ENCODE data around the gene EPS15. TPM values are rescaled to one million over a fixed set of nuclear protein-coding genes. Genes with fewer than 3 reads are reported as not detected.

The EPS15 gene
- total and polyA plus RNA-seq, 9 of the 15 experiments (the other 6 are each of a cell fraction or from before 2014, with no cell fraction given), result 23.1 to 69.0 (median 41.7) TPM

DNA sequence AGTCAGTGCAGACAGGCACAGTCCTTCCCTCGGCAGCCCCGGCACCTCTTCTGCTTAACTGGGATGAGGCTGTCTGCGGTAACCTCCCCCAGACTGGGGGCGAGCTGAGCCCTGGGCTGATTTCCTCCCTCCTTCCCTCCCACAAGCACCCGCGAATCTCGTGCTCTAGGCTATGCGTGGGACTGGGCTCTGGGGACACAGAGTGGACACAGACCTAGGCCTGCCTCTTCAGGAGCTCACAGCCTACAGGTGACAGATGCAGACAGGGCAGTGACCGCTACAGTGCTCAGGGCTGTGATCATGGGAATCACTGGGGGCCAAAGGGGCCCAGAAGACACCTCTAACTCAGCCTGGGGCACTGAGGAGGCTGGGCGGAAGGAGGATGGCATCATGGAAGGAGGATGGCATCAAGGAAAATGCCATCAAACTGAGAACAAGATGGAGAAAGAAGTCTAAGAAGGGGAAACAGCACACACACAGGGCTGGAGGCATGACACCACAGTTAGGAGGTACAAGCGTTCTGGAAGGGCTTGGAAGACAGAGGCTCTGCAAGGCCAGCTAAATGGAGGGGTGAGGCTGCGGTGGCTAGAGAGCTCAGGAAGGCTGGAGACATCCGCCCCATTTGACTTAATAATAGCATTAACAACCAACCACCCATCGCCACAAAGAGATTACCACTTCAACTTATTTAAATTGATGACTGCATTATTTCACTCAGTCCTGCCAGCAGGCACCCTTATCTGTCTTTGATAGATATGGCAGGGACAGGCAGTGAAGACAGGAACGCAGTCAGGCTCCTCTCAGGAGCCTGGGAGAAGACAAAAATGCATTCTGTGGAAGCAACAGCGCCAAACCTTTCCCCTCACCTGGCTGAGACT is 192.9 kb downstream of the EPS15 start (continued):
- TF ChIP-seq OTX1 (CRISPR knock-in tag; IDR thresholded peaks at IDR 0.05), result no peak
- no peak for TF ChIP-seq CREBBP (IDR thresholded peaks at IDR 0.05; ENCODE audit: low read depth, low read length)
- TF ChIP-seq, protein P1, sequence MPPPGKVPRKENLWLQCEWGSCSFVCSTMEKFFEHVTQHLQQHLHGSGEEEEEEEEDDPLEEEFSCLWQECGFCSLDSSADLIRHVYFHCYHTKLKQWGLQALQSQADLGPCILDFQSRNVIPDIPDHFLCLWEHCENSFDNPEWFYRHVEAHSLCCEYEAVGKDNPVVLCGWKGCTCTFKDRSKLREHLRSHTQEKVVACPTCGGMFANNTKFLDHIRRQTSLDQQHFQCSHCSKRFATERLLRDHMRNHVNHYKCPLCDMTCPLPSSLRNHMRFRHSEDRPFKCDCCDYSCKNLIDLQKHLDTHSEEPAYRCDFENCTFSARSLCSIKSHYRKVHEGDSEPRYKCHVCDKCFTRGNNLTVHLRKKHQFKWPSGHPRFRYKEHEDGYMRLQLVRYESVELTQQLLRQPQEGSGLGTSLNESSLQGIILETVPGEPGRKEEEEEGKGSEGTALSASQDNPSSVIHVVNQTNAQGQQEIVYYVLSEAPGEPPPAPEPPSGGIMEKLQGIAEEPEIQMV (tag; conservative IDR thresholded peaks at IDR 0.05; ENCODE audit: low read depth), result no peak
- TF ChIP-seq MCM3 (IDR thresholded peaks at IDR 0.05), result no peak
- TF ChIP-seq THRAP3 (IDR thresholded peaks at IDR 0.05; ENCODE audit: borderline replicate concordance), result no peak
- no peak for TF ChIP-seq MBD2 (IDR thresholded peaks at IDR 0.05; ENCODE audit: borderline replicate concordance, low read depth)
- TF ChIP-seq, protein P2, sequence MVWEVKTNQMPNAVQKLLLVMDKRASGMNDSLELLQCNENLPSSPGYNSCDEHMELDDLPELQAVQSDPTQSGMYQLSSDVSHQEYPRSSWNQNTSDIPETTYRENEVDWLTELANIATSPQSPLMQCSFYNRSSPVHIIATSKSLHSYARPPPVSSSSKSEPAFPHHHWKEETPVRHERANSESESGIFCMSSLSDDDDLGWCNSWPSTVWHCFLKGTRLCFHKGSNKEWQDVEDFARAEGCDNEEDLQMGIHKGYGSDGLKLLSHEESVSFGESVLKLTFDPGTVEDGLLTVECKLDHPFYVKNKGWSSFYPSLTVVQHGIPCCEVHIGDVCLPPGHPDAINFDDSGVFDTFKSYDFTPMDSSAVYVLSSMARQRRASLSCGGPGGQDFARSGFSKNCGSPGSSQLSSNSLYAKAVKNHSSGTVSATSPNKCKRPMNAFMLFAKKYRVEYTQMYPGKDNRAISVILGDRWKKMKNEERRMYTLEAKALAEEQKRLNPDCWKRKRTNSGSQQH (CRISPR knock-in tag; IDR thresholded peaks at IDR 0.05), result no peak
- TF ChIP-seq, protein P3, sequence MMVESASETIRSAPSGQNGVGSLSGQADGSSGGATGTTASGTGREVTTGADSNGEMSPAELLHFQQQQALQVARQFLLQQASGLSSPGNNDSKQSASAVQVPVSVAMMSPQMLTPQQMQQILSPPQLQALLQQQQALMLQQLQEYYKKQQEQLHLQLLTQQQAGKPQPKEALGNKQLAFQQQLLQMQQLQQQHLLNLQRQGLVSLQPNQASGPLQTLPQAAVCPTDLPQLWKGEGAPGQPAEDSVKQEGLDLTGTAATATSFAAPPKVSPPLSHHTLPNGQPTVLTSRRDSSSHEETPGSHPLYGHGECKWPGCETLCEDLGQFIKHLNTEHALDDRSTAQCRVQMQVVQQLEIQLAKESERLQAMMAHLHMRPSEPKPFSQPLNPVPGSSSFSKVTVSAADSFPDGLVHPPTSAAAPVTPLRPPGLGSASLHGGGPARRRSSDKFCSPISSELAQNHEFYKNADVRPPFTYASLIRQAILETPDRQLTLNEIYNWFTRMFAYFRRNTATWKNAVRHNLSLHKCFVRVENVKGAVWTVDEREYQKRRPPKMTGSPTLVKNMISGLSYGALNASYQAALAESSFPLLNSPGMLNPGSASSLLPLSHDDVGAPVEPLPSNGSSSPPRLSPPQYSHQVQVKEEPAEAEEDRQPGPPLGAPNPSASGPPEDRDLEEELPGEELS (CRISPR knock-in tag; IDR thresholded peaks at IDR 0.05; ENCODE audit: borderline replicate concordance), result no peak
- no peak for TF ChIP-seq ILK (tag; IDR thresholded peaks at IDR 0.05; ENCODE audit: borderline replicate concordance, low read depth)
- no peak for TF ChIP-seq FOXJ3 (CRISPR knock-in tag; IDR thresholded peaks at IDR 0.05)
- no peak for TF ChIP-seq DACH1 (IDR thresholded peaks at IDR 0.05; ENCODE audit: partially characterized antibody)
- TF ChIP-seq ETV6 (IDR thresholded peaks at IDR 0.05; ENCODE audit: borderline replicate concordance in 1 of 2, low read depth in 2 of 2, low read length in 1 of 2), result no peak
- TF ChIP-seq ETV6 (CRISPR knock-in tag; IDR thresholded peaks at IDR 0.05; ENCODE audit: borderline replicate concordance), result no peak
- TF ChIP-seq COPS2 (conservative IDR thresholded peaks at IDR 0.05), result no peak
- no peak for TF ChIP-seq ZKSCAN8 (CRISPR knock-in tag; IDR thresholded peaks at IDR 0.05)
- TF ChIP-seq ZNF143 (CRISPR knock-in tag; IDR thresholded peaks at IDR 0.05), result 0 out of 2 replicates have a peak, but pooled peaks have one; percentile 42
- TF ChIP-seq RNF2 (IDR thresholded peaks at IDR 0.05), result no peak
- TF ChIP-seq GTF2F1 (IDR thresholded peaks at IDR 0.05; ENCODE audit: low read depth, low read length), result no peak
- no peak for TF ChIP-seq MECOM (CRISPR knock-in tag; IDR thresholded peaks at IDR 0.05)
- no peak for TF ChIP-seq ZNF785 (CRISPR knock-in tag; IDR thresholded peaks at IDR 0.05)
- no peak for TF ChIP-seq NELFE (IDR thresholded peaks at IDR 0.05; ENCODE audit: insufficient read depth, insufficient read length)
- TF ChIP-seq, protein P4, sequence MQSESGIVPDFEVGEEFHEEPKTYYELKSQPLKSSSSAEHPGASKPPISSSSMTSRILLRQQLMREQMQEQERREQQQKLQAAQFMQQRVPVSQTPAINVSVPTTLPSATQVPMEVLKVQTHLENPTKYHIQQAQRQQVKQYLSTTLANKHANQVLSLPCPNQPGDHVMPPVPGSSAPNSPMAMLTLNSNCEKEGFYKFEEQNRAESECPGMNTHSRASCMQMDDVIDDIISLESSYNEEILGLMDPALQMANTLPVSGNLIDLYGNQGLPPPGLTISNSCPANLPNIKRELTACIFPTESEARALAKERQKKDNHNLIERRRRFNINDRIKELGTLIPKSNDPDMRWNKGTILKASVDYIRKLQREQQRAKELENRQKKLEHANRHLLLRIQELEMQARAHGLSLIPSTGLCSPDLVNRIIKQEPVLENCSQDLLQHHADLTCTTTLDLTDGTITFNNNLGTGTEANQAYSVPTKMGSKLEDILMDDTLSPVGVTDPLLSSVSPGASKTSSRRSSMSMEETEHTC (IDR thresholded peaks at IDR 0.05), result peak; percentile 48; the same call in 1 of the 2 replicates

All from K562 (cell line).